HCT116 (cell line): Measurements from ENCODE around the gene GRHPR. TPM values are rescaled to one million over a fixed set of nuclear protein-coding genes. Genes with fewer than 3 reads are reported as not detected.

Experiments used
- ATAC-seq: fragments of 200-7000 bp; cut with Tn5 transposase; 2 replicates; pipeline ENCODE4 v1.9.1; 2020; ENCODE audit warnings: mild to moderate bottlenecking, moderate library complexity
- BruUV-seq: library from RNA; stranded (reverse); fragments of 400-500 nt; replicated peaks from 2 replicates; lab custom pipeline; 2021; lab: Mats Ljungman, UMichigan
- CTCF ChIA-PET: fragments of 300-600 bp; sonication (Branson Sonifier 250); formaldehyde crosslinking; loops from one replicate; lab custom pipeline; 2021; ENCODE audit warnings: antibody characterized with exemption; lab: Charles Lee
- POLR2A ChIA-PET: fragments of 300-600, 350-600 bp; sonication (Branson Sonifier 250); formaldehyde crosslinking; loops from one replicate; lab custom pipeline; 2021; ENCODE audit warnings: antibody characterized with exemption; lab: Charles Lee
- RAD21 ChIA-PET, 2 experiments: fragments of 300-600 bp; sonication (Branson Sonifier 250); formaldehyde crosslinking; loops; one replicate each; lab custom pipeline; 2023; ENCODE audit warnings: low total read pairs in 2 of 2; ENCODE audit not compliant: uncharacterized antibody in 2 of 2, unreplicated experiment in 2 of 2, low non-redundant PET in 1 of 2; lab: Charles Lee
- DNase-seq: peaks from one replicate; pipeline ENCODE4 v3.0.0-alpha.2; 2010; ENCODE audit warnings: low read depth, low spot score
- H2AFZ ChIP-seq: fragments of 200-600 bp; shearing (Covaris generic), sonication (generic); 2 replicates; pipeline ENCODE4 v1.6.1; 2017; ENCODE audit warnings: low read depth, mixed run types, mixed read lengths, antibody characterized with exemption, low read length; ENCODE audit not compliant: poor library complexity, severe bottlenecking
- H3K27ac ChIP-seq: 2 replicates; pipeline ENCODE4 v1.5.1; 2012; ENCODE audit warnings: low read depth, low read length
- H3K27me3 ChIP-seq: fragments of 200-600 bp; sonication (generic); 2 replicates; pipeline ENCODE4 v1.6.1; 2016; ENCODE audit warnings: mixed run types, low read length, mixed read lengths; ENCODE audit not compliant: insufficient read depth
- H3K36me3 ChIP-seq, 2 experiments: fragments of 200-500 bp in 1 of 2; fragments of 200-600 bp in 1 of 2; sonication (Bioruptor generic) in 1 of 2; sonication (generic) in 1 of 2; 2 replicates each; pipeline versions ENCODE4 v1.5.1 to v1.6.1; 2014 to 2016; ENCODE audit warnings: low read length in 2 of 2, inconsistent platforms in 1 of 2, mixed read lengths in 1 of 2, mixed run types in 1 of 2; ENCODE audit not compliant: insufficient read depth in 2 of 2, control insufficient read depth in 1 of 2
- H3K4me1 ChIP-seq, 2 experiments: fragments of 200-600 bp in 1 of 2; sonication (generic) in 1 of 2; 2 replicates each; pipeline versions ENCODE4 v1.5.1 to v1.6.1; 2012 to 2017; ENCODE audit warnings: low read length in 2 of 2, inconsistent platforms in 1 of 2, mild to moderate bottlenecking in 1 of 2, mixed read lengths in 1 of 2, mixed run types in 1 of 2, moderate library complexity in 1 of 2; ENCODE audit not compliant: insufficient read depth in 2 of 2, control insufficient read depth in 1 of 2
- H3K4me2 ChIP-seq: fragments of 200-600 bp; sonication (generic); 2 replicates; pipeline ENCODE4 v1.6.1; 2017; ENCODE audit warnings: mixed run types, low read length, mixed read lengths
- H3K4me3 ChIP-seq, 2 experiments: fragments of 200-600 bp in 1 of 2; sonication (generic) in 1 of 2; replicated peaks in 1 of 2; 2 replicates each; pipeline ENCODE4 v1.5.1; 2011 to 2016; ENCODE audit warnings: low read length in 2 of 2, control low read depth in 1 of 2, low read depth in 1 of 2, mild to moderate bottlenecking in 1 of 2, mixed read lengths in 1 of 2, mixed run types in 1 of 2
- H3K79me2 ChIP-seq: fragments of 200-600 bp; sonication (generic); 2 replicates; pipeline ENCODE4 v1.6.1; 2017; ENCODE audit warnings: mild to moderate bottlenecking, mixed run types, low read length, moderate library complexity, mixed read lengths; ENCODE audit not compliant: insufficient read depth
- H3K9ac ChIP-seq: fragments of 200-600 bp; sonication (generic); 2 replicates; pipeline ENCODE4 v1.6.1; 2016; ENCODE audit warnings: low read length, mixed read lengths
- H3K9me2 ChIP-seq: fragments of 200-600 bp; sonication (generic), shearing (Covaris generic); 2 replicates; pipeline ENCODE4 v1.6.1; 2017; ENCODE audit warnings: mixed run types, mild to moderate bottlenecking, moderate library complexity; ENCODE audit not compliant: insufficient read depth
- H3K9me3 ChIP-seq, 2 experiments: fragments of 200-500 bp in 1 of 2; fragments of 200-600 bp in 1 of 2; sonication (Bioruptor generic) in 1 of 2; sonication (generic) in 1 of 2; 2 replicates each; pipeline ENCODE4 v1.6.1; 2014 to 2017; ENCODE audit warnings: low read length in 2 of 2, mixed read lengths in 2 of 2, inconsistent platforms in 1 of 2, low read depth in 1 of 2, mild to moderate bottlenecking in 1 of 2, mixed run types in 1 of 2, moderate library complexity in 1 of 2; ENCODE audit not compliant: control insufficient read depth in 1 of 2, insufficient read depth in 1 of 2
- H4K20me1 ChIP-seq: fragments of 200-600 bp; sonication (generic), shearing (Covaris generic); 2 replicates; pipeline ENCODE4 v1.6.1; 2017; ENCODE audit warnings: mixed run types, mild to moderate bottlenecking, moderate library complexity; ENCODE audit not compliant: insufficient read depth
- CBX3 ChIP-seq: IDR thresholded peaks from 2 replicates; pipeline ENCODE4 v1.6.1; 2012; ENCODE audit warnings: low read depth
- EGR1 ChIP-seq: IDR thresholded peaks from 2 replicates; pipeline ENCODE4 v1.6.1; 2012; ENCODE audit warnings: low read depth
- EZH2 ChIP-seq: fragments of 200-600 bp; sonication (generic); IDR thresholded peaks from 2 replicates; pipeline ENCODE4 v1.6.1; 2017; ENCODE audit warnings: antibody characterized with exemption, mixed run types
- EZH2phosphoT487 ChIP-seq: fragments of 200-600 bp; IDR thresholded peaks from 2 replicates; pipeline ENCODE4 v1.6.1; 2018; ENCODE audit warnings: antibody characterized with exemption, borderline replicate concordance
- FOSL1 ChIP-seq: IDR thresholded peaks from 2 replicates; pipeline ENCODE4 v1.6.1; 2012; ENCODE audit warnings: low read depth
- JUND ChIP-seq: IDR thresholded peaks from 2 replicates; pipeline ENCODE4 v1.6.1; 2012
- POLR2A ChIP-seq: IDR thresholded peaks from 2 replicates; pipeline ENCODE4 v1.7.0; 2011; ENCODE audit warnings: borderline replicate concordance; ENCODE audit not compliant: insufficient read depth, insufficient read length; ENCODE audit errors: extremely low read depth
- SP1 ChIP-seq: IDR thresholded peaks from 2 replicates; pipeline ENCODE4 v1.6.1; 2012; ENCODE audit warnings: low read depth
- SRF ChIP-seq: IDR thresholded peaks from 2 replicates; pipeline ENCODE4 v1.6.1; 2012; ENCODE audit warnings: low read depth
- TCF7L2 ChIP-seq: IDR thresholded peaks from 2 replicates; pipeline ENCODE4 v1.7.0; 2011; ENCODE audit warnings: borderline replicate concordance, inconsistent platforms; ENCODE audit not compliant: insufficient read depth, insufficient read length; ENCODE audit errors: extremely low read depth
- YY1 ChIP-seq: IDR thresholded peaks from 2 replicates; pipeline ENCODE4 v1.6.1; 2011; ENCODE audit warnings: low read length, low read depth, moderate library complexity, mild to moderate bottlenecking; ENCODE audit not compliant: insufficient replicate concordance; ENCODE audit errors: extremely low read depth
- ZFX ChIP-seq: fragments of 450-650 bp; IDR thresholded peaks from 2 replicates; pipeline ENCODE4 v1.6.1; 2017
- ZNF274 ChIP-seq: fragments of 200-500 bp; sonication (Bioruptor generic); IDR thresholded peaks from 2 replicates; pipeline ENCODE4 v1.6.1; 2014; ENCODE audit warnings: mild to moderate bottlenecking, low read depth, low read length, inconsistent platforms
- intact Hi-C: fragments of 100-400 bp; cut with micrococcal nuclease; formaldehyde crosslinking; loops from 2 replicates; pipeline ENCODE4 v1.10.0; 2022
- total RNA-seq: library from RNA; stranded (reverse); gene quantifications from one replicate; pipeline ENCODE4 v1.2.1, GENCODE V29; 2021; ENCODE audit not compliant: unreplicated experiment
- TF ChIP-seq, protein P1 (sequence below): IDR thresholded peaks from 2 replicates; pipeline ENCODE4 v1.6.1; 2012; ENCODE audit warnings: low read depth
- TF ChIP-seq, protein P2 (sequence below): IDR thresholded peaks from 2 replicates; pipeline ENCODE4 v1.6.1; 2012
- TF ChIP-seq, protein P3 (sequence below), 3 experiments: fragments of 200-600 bp in 1 of 3; sonication (generic) in 1 of 3; IDR thresholded peaks in 2 of 3; conservative IDR thresholded peaks in 1 of 3; 2 replicates each; pipeline ENCODE4 v1.5.1; 2012 to 2017; ENCODE audit warnings: low read depth in 2 of 3, low read length in 2 of 3, antibody characterized with exemption in 1 of 3, borderline replicate concordance in 1 of 3, control low read depth in 1 of 3, mild to moderate bottlenecking in 1 of 3, mixed read lengths in 1 of 3, mixed run types in 1 of 3, moderate library complexity in 1 of 3; ENCODE audit not compliant: insufficient read depth in 1 of 3
- TF ChIP-seq, protein P4 (sequence below): IDR thresholded peaks from 2 replicates; pipeline ENCODE4 v1.6.1; 2012
- TF ChIP-seq, protein P5 (sequence below): IDR thresholded peaks from 2 replicates; pipeline ENCODE4 v1.6.1; 2011; ENCODE audit warnings: mild to moderate bottlenecking, low read length, moderate library complexity; ENCODE audit not compliant: insufficient replicate concordance; ENCODE audit errors: extremely low read depth

Gene GRHPR
- total RNA-seq, 1 experiment from 2014 or later: 106 TPM

DNA sequence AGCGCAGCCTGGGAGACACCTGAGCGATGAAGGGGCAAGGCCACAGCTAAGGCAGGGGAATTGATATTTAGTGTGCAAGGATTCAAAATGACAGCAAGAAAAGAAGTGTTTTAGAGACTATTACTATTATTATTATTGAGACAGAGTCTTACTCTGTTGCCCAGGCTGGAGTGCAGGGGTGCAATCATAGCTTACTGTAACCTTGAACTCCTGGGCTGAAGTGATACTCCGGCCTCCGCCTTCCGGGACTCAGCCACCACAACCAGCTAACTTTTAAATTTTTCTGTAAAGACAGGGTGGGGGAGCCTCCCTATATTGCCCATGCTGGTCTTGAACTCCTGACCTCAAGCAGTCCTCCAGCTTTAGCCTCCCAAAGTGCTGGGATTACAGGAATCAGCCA lies 3.3 kb upstream of the GRHPR start:
- Histone ChIP-seq H3K4me3 (no peak overlapping the region), H3K36me3 (no peaks in the 10 kb centered on the region; a peak in 1 of 4 replicates), H3K79me2 (peaks cover 17% of the 10 kb centered on the region), H3K4me1 (peaks cover 4 to 29% of the 10 kb centered on the region in 2 experiments; a peak in 3 of 4 replicates), H3K27me3 (no peaks in the 10 kb centered on the region), H2AFZ (no peak overlapping the region), H3K4me2 (no peak overlapping the region), H3K9ac (no peak overlapping the region), H3K9me2 (no peaks in the 10 kb centered on the region), H4K20me1 (no peaks in the 10 kb centered on the region), H3K27ac (no peak overlapping the region), H3K9me3 (no peaks in the 10 kb centered on the region)
- intact Hi-C loops: no loop called here
- ChIA-PET RAD21 (no interaction called here), POLR2A (no interaction called here), CTCF (no interaction called here)
- TF ChIP-seq FOSL1 (no peak), JUND (no peak), ZFX (no peak), SRF (no peak), EZH2phosphoT487 (no peak), EZH2 (no peak), TCF7L2 (no peak), EGR1 (no peak), YY1 (no peak), CBX3 (no peak), POLR2A (no peak), SP1 (no peak), ZNF274 (no peak)
- TF ChIP-seq, protein P1, sequence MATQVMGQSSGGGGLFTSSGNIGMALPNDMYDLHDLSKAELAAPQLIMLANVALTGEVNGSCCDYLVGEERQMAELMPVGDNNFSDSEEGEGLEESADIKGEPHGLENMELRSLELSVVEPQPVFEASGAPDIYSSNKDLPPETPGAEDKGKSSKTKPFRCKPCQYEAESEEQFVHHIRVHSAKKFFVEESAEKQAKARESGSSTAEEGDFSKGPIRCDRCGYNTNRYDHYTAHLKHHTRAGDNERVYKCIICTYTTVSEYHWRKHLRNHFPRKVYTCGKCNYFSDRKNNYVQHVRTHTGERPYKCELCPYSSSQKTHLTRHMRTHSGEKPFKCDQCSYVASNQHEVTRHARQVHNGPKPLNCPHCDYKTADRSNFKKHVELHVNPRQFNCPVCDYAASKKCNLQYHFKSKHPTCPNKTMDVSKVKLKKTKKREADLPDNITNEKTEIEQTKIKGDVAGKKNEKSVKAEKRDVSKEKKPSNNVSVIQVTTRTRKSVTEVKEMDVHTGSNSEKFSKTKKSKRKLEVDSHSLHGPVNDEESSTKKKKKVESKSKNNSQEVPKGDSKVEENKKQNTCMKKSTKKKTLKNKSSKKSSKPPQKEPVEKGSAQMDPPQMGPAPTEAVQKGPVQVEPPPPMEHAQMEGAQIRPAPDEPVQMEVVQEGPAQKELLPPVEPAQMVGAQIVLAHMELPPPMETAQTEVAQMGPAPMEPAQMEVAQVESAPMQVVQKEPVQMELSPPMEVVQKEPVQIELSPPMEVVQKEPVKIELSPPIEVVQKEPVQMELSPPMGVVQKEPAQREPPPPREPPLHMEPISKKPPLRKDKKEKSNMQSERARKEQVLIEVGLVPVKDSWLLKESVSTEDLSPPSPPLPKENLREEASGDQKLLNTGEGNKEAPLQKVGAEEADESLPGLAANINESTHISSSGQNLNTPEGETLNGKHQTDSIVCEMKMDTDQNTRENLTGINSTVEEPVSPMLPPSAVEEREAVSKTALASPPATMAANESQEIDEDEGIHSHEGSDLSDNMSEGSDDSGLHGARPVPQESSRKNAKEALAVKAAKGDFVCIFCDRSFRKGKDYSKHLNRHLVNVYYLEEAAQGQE: no peak
- TF ChIP-seq, protein P2, sequence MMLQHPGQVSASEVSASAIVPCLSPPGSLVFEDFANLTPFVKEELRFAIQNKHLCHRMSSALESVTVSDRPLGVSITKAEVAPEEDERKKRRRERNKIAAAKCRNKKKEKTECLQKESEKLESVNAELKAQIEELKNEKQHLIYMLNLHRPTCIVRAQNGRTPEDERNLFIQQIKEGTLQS: no peak
- TF ChIP-seq, protein P3, sequence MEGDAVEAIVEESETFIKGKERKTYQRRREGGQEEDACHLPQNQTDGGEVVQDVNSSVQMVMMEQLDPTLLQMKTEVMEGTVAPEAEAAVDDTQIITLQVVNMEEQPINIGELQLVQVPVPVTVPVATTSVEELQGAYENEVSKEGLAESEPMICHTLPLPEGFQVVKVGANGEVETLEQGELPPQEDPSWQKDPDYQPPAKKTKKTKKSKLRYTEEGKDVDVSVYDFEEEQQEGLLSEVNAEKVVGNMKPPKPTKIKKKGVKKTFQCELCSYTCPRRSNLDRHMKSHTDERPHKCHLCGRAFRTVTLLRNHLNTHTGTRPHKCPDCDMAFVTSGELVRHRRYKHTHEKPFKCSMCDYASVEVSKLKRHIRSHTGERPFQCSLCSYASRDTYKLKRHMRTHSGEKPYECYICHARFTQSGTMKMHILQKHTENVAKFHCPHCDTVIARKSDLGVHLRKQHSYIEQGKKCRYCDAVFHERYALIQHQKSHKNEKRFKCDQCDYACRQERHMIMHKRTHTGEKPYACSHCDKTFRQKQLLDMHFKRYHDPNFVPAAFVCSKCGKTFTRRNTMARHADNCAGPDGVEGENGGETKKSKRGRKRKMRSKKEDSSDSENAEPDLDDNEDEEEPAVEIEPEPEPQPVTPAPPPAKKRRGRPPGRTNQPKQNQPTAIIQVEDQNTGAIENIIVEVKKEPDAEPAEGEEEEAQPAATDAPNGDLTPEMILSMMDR (IDR thresholded peaks at IDR 0.05 in 2 of 3, conservative IDR thresholded peaks at IDR 0.05 in 1 of 3; ENCODE audit: borderline replicate concordance in 1 of 3, insufficient read depth in 1 of 3, low read depth in 2 of 3, low read length in 2 of 3): no peak
- TF ChIP-seq, protein P4, sequence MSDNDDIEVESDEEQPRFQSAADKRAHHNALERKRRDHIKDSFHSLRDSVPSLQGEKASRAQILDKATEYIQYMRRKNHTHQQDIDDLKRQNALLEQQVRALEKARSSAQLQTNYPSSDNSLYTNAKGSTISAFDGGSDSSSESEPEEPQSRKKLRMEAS: no peak
- TF ChIP-seq, protein P5, sequence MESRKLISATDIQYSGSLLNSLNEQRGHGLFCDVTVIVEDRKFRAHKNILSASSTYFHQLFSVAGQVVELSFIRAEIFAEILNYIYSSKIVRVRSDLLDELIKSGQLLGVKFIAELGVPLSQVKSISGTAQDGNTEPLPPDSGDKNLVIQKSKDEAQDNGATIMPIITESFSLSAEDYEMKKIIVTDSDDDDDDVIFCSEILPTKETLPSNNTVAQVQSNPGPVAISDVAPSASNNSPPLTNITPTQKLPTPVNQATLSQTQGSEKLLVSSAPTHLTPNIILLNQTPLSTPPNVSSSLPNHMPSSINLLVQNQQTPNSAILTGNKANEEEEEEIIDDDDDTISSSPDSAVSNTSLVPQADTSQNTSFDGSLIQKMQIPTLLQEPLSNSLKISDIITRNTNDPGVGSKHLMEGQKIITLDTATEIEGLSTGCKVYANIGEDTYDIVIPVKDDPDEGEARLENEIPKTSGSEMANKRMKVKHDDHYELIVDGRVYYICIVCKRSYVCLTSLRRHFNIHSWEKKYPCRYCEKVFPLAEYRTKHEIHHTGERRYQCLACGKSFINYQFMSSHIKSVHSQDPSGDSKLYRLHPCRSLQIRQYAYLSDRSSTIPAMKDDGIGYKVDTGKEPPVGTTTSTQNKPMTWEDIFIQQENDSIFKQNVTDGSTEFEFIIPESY: no peak
- ATAC-seq (no peak), DNase-seq (no peak)
- no TSS peak for BruUV-seq
